DND-41 (cell line): ENCODE data around the gene CSHL1.

Source experiments
- EZH2 ChIP-seq: IDR thresholded peaks from 3 replicates; pipeline ENCODE4 v1.6.1; 2012; ENCODE audit warnings: borderline replicate concordance, low read depth, mild to moderate bottlenecking, moderate library complexity, low read length, inconsistent platforms; ENCODE audit not compliant: severe bottlenecking
- TF ChIP-seq, protein P1 (sequence below): IDR thresholded peaks from 2 replicates; pipeline ENCODE4 v1.5.1; 2012; ENCODE audit warnings: borderline replicate concordance, low read length, moderate library complexity, mild to moderate bottlenecking; ENCODE audit not compliant: poor library complexity, severe bottlenecking; ENCODE audit errors: extremely low read depth

GRCh38 chr17:63933598-63933997 lies 22.5 kb upstream of the CSHL1 start:
- TF ChIP-seq, protein P1, sequence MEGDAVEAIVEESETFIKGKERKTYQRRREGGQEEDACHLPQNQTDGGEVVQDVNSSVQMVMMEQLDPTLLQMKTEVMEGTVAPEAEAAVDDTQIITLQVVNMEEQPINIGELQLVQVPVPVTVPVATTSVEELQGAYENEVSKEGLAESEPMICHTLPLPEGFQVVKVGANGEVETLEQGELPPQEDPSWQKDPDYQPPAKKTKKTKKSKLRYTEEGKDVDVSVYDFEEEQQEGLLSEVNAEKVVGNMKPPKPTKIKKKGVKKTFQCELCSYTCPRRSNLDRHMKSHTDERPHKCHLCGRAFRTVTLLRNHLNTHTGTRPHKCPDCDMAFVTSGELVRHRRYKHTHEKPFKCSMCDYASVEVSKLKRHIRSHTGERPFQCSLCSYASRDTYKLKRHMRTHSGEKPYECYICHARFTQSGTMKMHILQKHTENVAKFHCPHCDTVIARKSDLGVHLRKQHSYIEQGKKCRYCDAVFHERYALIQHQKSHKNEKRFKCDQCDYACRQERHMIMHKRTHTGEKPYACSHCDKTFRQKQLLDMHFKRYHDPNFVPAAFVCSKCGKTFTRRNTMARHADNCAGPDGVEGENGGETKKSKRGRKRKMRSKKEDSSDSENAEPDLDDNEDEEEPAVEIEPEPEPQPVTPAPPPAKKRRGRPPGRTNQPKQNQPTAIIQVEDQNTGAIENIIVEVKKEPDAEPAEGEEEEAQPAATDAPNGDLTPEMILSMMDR: no peak
- TF ChIP-seq EZH2: no peak
